Activated CD8-positive, alpha-beta memory T cell treated with anti-CD3 and anti-CD28 coated beads, Interleukin-2, amount 50 U/mL, for 4 hours (primary cell): Measurements from ENCODE around the gene INSM1.
"Not testable (repeated sequence)": the region's sequence is repeated elsewhere in the genome, so short reads cannot be mapped to it uniquely, and the experiment has no call there.

ENCODE experiments used
- DNase-seq: peaks from one replicate; pipeline ENCODE4 v3.0.0-alpha.2; 2020

The INSM1 gene, protein sequence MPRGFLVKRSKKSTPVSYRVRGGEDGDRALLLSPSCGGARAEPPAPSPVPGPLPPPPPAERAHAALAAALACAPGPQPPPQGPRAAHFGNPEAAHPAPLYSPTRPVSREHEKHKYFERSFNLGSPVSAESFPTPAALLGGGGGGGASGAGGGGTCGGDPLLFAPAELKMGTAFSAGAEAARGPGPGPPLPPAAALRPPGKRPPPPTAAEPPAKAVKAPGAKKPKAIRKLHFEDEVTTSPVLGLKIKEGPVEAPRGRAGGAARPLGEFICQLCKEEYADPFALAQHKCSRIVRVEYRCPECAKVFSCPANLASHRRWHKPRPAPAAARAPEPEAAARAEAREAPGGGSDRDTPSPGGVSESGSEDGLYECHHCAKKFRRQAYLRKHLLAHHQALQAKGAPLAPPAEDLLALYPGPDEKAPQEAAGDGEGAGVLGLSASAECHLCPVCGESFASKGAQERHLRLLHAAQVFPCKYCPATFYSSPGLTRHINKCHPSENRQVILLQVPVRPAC

DNA sequence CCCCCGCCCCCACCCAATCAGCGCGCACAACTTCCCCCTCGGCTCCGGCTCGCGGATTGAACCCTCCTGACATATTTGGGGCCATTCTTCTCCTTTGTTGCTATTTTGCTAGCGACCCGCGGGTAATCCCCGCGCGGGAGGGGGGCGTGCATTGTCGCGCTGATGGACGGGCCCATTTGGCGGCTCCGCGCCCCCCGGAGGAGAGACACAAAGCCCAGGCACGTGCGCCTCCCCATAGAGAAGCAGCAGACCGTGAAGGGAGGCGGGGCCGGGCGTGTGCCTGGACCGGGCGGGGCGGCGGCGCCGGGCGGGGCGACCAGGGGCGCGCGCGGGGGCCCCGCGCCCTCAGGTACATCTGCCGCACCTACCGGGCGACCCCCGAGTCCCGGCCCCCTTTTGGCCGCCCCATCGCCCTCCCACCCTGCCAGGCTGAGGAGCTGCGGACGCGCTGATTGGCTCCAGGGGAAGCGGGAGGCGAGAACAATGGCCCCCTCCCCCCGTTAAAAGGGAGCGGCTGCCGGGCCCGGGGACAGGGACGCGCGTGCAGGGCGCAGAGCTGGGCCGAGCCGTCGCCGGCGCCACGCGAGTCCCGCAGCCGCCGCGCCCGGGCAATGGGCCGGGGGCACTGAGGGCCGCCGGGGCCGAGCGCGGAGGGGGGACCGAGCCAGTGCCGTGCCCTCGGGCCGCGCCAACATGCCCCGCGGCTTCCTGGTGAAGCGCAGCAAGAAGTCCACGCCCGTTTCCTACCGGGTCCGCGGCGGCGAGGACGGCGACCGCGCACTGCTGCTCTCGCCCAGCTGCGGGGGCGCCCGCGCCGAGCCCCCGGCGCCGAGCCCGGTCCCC is at the start of gene INSM1:
Gene INSM1 (plus strand): TSS at position 530 of the 843 bp plus-strand sequence. CDS start 164 bp downstream, at position 694.
- DNase-seq = no peak

DNA sequence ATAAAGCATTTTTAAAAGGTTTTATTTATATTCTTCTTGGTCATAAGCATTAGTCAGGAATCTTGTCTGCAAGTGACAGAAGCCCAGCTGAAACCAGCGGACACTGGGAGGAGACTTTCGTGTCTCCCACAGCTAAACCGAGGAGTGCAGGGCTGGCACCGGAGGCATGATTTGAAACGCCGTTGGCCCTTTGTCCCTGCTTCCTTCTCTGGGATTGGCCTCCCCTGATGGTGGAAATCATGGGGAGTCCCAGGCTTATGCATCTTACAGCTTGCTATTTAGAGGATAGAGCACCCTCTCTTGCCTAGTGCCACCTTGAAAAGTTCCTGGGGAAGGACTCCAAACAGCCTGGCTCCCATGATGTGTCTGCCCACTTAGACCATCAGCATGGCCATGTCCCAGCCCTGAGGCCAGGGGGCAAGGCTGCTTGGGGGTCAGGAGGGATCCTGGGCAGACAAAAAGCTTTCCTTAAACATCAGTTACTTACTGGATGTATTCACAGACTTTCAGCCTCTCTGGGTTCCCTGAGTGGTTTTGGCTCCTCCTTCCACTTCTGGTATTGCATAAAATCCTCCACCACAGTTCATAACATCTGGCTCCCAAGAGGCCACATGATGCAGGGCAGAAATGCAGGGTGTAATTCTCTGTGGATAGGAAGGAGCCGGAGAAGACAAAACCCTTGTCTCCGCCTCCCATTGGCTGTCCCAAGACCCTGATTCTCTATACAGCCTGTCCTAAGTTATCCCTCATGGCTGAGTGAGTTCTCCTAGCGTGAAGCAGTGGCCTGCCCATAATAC is 49.3 kb upstream of the INSM1 start:
- no peak for DNase-seq

DNA sequence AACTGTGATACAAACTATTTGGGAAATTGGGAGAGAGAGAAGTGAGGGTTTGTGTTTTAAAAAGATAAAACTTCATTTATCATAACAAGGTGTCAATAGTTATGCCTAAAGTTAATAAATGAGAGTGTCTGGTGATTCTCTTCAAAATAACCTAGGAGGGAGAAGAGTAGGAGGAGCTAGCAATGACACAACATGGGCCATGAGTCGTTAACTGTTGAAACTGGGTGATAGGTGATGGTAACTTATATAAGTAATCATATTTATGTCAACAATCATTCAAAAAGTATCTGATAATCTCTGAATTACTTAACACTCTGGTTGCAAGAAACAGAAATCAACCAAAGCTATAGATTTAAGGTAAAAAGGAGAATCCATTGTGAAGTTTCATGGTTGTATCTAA is 46.8 kb upstream of the INSM1 start:
- no peak for DNase-seq

DNA sequence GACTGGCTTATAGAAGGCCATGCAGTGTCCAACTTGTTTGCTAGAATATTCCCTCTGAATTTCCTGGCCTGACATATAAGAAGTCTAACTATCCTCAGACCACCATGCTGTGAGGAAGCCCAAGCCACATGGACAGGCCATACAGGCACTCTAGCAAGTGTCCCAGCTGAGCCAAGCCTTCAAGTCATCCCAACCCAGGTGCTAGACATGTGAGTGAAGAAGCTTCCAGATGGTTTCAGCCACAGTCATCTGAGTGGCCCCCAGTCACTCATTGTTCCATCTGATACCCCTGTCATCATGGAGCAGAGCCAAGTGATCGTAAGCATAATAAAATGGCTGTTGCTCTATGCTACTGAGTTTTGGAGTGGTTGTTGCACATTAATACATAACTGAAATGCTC is 46.0 kb upstream of the INSM1 start:
- DNase-seq = no peak

DNA sequence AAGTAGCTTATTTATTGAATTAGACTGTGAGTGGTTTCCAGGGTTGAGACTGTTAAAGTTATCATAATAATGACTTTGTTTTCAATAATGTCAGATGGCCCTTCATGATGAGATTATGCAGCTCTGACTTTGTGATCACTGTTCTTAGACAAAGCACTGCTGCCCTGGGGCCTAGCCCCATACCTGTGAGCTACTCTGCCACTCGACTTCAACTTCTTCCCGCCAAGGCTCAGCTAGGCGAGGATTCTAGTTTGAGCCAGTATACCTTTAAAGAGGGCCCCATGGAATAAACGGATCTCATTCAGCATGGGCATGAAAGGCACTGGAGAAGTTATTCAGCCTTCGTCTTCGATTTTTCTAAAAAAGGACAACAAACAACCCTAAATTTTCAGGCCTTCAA is 45.0 kb upstream of the INSM1 start:
- no peak for DNase-seq

DNA sequence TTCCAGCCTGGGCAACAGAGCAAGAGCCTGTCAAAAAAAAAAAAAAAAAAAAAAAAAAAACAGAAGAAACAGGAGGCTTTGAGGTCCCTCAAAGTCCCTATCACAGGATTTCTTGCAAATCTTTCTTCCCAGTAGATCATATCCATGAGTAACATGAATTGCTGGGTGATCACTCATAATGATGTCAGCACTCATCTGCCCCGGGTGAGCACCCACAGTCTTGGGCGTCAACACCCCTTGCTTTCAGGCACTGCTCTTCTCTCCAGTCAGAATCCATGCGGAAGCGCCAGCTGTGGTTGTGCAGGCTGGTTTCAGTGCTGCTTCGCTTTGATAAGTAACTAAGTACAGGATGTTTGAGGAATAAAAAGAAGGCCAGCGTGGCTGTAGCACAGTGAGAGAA is 40.2 kb upstream of the INSM1 start:
- no peak for DNase-seq

DNA sequence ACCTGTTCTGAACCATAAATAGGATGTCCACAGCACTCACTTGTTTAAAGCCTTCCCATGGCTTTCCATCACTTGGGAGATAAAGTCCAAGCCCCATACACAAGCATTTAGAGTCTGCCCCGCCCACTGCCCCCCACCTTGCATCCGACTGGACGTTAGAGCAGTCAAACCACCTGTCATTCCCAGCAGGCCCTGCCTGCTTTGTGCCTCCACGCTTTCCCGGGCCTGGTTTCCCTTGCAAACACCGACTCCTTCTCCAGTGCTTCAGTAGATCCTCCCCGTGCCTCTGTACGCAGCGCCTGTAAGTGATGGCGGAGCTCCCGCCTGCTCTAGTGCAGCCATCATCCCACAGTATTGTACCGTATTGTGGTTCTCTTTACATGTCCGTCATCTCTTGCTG is 38.3 kb upstream of the INSM1 start:
- no peak for DNase-seq

DNA sequence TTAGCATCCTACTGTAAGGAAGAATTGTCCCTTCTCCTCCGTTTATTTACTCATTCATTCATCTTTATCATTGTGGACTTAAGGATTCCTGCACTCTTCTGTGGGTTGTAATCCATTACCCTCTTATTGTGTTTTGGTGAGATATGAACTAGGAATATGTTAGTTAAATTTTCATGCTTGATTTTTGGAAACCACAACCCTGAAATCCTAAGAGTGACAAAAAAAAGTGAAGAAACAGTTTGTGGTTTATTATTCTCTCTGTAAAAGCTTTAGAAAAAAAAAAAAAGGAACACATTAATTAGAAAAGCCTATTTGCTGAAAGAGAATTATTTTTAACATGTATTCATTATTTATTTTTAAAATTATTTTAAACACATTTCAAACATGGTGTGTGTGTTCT is 36.7 kb upstream of the INSM1 start:
- no peak for DNase-seq

DNA sequence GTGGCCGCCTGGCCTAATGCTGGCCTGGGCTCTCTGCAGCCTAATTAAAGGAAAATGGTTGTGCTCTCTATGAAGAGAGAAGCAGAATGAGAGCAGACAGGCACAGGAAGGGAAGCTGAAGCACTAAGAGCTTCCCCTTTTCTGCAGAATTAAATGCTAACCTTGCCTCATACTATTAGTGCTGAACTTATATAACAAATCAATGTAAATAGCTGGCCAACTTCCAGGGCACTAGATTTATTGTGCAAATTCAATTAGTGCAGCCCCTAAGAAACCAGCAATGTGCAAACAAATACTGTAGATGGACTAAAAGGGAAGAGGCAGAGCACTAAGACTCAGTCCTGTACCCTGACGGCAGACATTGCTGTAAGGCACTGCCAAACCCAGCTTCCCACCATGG is 36.1 kb upstream of the INSM1 start:
- no peak for DNase-seq

DNA sequence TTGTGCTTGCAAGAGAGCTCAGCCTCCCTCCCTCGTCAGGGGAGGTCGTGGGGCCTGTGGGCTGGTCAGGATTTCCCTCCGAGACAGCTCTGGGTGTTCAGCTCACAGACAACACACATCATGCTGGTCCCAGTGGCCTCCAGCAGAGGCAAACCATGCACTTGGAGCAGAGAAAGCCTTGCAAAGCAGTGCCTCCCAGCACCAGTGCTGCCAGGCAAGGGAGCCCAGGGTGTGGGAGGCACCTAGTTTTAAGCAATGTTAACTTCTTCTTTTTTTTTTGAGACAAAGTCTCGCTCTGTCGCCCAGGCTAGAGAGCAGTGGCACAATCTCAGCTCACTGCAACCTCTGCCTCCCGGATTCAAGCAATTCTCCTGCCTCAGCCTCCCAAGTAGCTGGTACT is 34.0 kb upstream of the INSM1 start:
- no peak for DNase-seq

DNA sequence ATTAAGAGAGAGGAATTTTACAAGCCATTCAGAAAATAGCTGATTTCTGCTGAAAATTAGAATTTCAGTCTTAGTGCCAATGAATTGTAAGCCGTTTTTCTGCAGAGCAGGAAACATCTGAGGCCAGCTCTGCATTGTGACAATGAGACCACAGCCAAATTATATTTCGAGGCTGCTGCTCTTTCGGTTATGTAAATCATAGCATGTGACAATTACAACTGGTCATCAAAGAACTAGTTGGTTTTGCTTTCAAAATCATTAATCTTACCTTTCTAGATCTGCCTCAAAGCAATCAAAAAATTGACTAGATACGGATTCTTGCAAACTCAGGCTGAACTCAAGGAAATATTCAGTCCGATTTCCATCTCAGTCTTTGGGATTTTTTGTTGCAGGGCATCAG is 33.4 kb upstream of the INSM1 start:
- no peak for DNase-seq

DNA sequence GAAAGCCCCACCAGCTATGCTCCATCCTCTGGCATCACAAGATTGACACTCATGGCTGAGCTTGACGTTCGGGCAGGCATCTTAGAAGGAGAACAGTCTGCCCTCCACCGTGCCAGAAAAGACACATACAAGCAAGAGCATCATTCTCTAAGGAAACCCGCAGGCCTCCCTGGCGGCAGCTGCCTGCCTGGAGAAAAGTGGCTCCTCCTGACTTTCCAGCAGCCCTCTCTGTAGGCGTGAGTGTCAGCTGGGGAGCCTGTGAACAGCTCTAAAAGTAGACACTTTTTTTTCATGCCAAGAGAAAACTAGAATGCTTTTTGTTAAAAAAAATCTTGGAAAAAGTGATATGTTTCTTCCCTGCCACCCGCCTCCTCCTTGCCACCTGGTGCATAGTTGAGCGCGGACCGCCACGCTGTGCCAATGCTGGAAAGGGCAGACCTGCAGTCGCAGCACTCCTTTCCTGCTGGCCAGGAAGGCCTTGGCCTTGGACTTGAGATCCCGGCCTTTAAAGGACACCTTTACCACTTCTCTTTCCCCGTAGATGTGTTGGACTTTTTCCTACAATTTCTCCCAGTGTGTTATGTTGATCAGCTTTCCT is 29.7 kb upstream of the INSM1 start:
- no peak for DNase-seq

DNA sequence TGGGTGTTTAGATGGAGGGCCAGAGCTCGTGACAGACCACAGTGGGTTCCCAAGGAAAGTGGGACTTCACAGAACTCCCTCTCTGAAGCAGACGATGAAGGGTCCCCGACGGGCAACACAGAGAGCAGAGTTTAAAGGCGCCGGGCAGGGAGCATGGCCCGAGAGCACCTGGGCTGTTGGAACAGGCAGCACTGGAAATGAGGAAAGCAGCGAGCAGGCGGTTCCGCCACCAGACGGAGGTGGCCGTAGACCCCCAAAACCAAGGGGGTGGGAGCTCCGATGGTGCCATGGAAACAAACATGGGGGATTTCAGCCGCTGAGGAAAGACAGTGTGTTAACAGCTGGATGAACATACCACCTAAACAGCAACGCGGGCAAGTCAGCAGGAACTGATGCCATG is 27.5 kb upstream of the INSM1 start:
- no peak for DNase-seq

DNA sequence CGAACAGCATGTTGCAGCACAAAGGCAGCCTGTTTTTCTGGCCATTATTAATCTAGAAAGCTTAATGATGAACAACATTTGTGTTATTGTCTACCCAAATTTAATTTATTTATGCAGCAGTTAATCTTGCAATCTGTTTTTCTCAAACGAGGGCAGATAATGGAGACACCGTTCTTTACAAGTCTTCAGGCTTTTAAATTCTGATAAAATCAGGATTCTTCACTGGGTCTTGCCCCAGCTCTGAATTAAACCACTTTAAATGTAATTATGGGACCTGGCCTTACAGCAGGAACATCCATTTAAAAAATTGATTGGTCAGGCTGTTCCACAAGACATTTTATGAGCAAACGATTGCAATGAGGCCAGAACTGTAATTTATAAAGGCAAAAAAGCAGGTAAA is 26.5 kb upstream of the INSM1 start:
- DNase-seq = no peak

DNA sequence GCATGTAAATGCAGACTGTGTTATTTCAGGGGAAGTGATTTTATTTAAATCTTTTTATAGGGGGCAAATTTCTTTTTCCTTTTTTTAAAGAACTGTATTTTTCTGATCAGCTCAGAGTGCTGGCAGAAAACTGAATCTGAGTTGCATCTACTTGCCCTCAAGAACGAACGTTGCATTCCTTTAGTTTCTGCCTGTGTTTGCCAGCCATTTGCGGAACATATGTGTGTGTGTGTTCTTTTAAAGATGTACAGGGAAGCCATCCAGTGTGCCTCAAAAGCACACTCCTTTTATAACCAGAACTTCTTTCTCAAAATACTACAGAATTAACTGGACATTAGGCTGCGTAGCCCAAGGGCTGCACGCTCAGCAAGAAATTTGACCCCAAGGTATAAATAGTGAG is 25.8 kb upstream of the INSM1 start:
- DNase-seq = no peak

DNA sequence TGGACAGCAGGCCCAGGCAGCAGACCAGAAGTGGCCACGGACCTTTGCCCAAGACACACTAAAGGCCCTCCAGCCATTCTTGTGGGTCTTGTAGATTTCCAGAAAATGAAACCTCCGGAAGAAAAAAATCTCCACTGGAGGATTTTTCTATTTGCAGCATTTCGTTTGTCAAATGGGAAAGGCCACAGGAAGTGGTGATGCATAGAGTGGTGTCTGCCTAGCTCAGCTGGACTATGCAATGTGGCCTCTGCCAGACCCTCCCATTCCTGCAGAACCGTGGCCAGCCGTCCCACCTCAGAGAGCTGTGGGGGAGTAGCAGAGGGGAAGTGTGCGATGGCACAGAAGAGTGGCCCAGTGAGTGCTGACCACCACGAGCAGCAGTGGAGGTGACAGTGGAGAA is 24.0 kb upstream of the INSM1 start:
- no peak for DNase-seq

DNA sequence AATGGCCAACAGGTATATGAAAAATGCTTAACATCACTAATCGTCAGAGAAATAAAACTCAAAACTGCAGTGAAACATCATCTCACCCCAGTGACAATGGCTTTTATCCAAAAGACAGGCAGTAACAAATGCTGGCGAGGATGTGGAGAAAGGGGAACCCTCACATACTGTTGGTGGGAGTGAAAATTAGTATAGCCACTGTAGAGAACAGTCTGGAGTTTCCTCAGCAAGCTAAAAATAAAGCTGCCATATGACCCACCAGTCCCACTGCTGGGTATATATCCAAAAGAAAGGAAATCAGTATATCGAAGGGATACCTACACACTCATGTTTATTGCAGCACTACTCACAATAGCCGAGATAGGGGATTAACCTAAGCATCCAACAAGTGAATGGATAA is 23.4 kb upstream of the INSM1 start:
- no peak for DNase-seq

DNA sequence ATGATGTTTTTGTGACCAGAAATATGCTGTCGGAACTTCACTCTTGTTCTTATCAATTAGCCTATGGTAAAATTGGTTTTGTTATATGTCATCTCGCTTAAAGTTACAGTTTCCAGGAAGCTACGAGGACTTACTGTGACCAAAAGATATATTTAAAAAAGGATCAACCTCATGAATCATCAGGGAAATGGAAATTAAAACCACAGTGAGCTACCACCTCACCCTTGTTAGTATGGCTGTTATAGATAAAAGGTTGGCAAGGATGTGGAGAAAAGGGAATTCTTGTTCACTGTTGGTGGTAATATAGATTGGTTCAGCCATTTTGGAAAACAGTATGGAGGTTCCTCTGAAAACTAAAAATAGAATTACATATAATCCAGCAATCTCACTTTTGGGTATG is 14.3 kb upstream of the INSM1 start:
- no peak for DNase-seq

DNA sequence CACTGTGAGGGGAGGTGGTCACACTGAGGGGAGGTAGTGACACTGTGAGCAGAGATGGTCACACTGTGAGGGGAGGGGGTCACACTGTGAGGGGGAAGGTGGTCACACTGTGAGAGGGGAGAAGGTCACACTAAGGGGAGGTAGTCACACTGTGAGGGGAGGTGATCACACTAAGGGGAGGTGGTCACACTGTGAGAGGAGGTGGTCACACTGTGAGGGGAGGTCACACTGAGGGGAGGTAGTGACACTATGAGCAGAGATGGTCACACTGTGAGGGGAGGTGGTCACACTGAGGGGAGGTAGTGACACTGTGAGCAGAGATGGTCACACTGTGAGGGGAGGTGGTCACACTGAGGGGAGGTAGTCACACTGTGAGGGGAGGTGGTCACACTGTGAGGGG is 12.4 kb upstream of the INSM1 start:
- not testable (repeated sequence) for DNase-seq

DNA sequence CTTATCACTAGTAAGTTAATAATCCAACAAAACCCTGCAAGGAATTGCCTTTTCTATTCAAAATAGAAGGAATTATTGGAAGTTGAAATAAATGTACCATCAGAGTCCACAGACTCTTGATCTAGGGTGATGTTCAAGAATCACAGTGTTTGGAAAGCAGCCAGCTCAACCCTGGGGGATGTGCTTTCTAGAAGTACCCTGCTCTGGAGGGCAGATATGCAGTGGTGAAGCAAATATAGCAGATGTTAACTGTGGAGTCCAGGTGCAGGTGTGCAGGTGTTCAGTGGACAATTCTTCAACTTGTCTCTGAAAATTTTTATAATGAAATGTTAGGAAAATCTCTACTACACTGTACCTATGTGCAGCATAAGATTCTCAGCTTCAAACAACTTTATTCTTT is 9.1 kb upstream of the INSM1 start:
- no peak for DNase-seq

DNA sequence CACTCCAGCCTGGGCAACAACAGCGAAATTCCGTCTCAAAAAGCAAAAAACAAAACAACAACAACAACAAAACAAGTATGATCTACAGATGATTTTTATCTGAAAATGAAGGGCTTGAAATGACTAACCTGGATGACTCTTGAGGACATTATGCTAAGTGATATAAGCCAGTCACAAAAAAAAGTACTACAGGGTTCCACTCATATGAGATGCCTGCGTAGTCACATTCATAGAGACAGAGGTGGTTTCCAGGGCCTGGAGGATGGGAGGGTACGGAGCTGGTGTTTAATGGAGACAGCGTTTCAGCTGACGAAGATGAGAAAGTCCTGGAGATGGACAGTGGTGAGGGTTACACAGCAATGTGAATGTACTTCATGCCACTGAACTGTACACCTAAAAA is 8.3 kb upstream of the INSM1 start:
- no peak for DNase-seq

DNA sequence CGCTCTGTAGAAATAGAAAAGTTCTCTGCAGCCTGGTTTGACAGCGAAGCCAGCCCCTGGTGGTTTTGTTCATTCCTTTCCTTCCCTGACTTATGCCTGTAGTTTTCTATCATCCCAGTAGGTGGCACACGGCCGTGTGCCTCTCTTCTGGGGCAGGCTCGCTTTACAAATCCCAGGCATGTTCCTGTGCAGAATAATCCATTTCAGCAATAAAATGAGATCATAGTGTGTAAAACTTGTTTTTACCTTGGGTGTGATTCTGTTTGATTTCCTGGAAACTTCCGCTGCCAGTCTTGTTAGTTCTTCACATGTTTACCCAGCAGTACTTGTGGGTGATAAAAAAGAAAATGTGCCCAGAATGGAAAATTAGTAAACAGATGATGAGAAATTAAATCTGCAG is 7.4 kb upstream of the INSM1 start:
- DNase-seq = no peak
